HFFc6 (cell line): Measurements from ENCODE around the gene UPK3BL1. TPM values are rescaled to one million over a fixed set of nuclear protein-coding genes. Genes with fewer than 3 reads are reported as not detected.

ENCODE experiments used
- total RNA-seq, 6 experiments: library from RNA; stranded (reverse); fragmentation: NEBNext Ultra II Directional; extraction: Animal tissue kit (Norgen Biotek cat#: 25700); gene quantifications; 2 replicates in 1 of 6; 3 replicates in 5 of 6; pipeline ENCODE4 v1.2.3, GENCODE V29; 2021

Gene UPK3BL1
- total RNA-seq, 6 experiments from 2014 or later, result 3.6 to 14.3 (median 10.9) TPM

Other genes starting within 250 kb of the UPK3BL1 start
- gene PRKRIP1, start 246.4 kb downstream of the UPK3BL1 start, total RNA-seq, result 10 to 100 TPM; 18.8 to 24.7 (median 20.4) TPM
- gene ORAI2, start 209.2 kb downstream of the UPK3BL1 start, total RNA-seq, result 10 to 100 TPM; 49.4 to 72.5 (median 54.9) TPM
- gene ALKBH4, start 177.9 kb downstream of the UPK3BL1 start, total RNA-seq, result 10 to 100 TPM in 3 of 6 experiments, 1 to 10 TPM in 3; 9.6 to 11.0 (median 10.0) TPM
- 10 to 100 TPM; 19.4 to 28.2 (median 23.0) TPM for gene LRWD1, start 177.8 kb downstream of the UPK3BL1 start, total RNA-seq
- 10 to 100 TPM; 61.8 to 76.5 (median 66.0) TPM for gene POLR2J, start 163.9 kb downstream of the UPK3BL1 start, total RNA-seq
- gene RASA4B, start 125.0 kb downstream of the UPK3BL1 start, total RNA-seq, result 10 to 100 TPM; 16.4 to 26.2 (median 20.2) TPM
- 1 to 10 TPM; 6.0 to 9.8 (median 7.6) TPM for gene UPK3BL2, start 99.1 kb downstream of the UPK3BL1 start, total RNA-seq
- gene SPDYE2, start 91.6 kb downstream of the UPK3BL1 start, total RNA-seq, result not detected
- gene POLR2J3, start 70.2 kb downstream of the UPK3BL1 start, total RNA-seq, result 10 to 100 TPM; 18.4 to 31.6 (median 20.1) TPM
- 10 to 100 TPM; 53.9 to 79.9 (median 55.9) TPM for gene RASA4, start 26.0 kb downstream of the UPK3BL1 start, total RNA-seq
- gene SPDYE2B, start 7.5 kb upstream of the UPK3BL1 start, total RNA-seq, result not detected
- gene POLR2J2, start 28.9 kb upstream of the UPK3BL1 start, total RNA-seq, result 1 to 10 TPM; 6.3 to 8.4 (median 7.6) TPM
- 1 to 10 TPM; 3.8 to 5.6 (median 4.3) TPM for gene FAM185A, start 106.2 kb upstream of the UPK3BL1 start, total RNA-seq